GM20000 (cell line): ENCODE data around the gene SCAND1.
"Not testable (repeated sequence)": the region's sequence is repeated elsewhere in the genome, so short reads cannot be mapped to it uniquely, and the experiment has no call there.

Source experiments
- DNase-seq: peaks from one replicate; pipeline ENCODE4 v3.0.0; 2012; ENCODE audit warnings: low spot score
- CTCF ChIP-seq: IDR thresholded peaks from 2 replicates; pipeline ENCODE4 v1.5.1; 2012; ENCODE audit warnings: mild to moderate bottlenecking, control low read depth; ENCODE audit errors: extremely low read depth, missing control alignments

SCAND1 gene

GRCh38 chr20:35974256-35974655 is 20.0 kb upstream of the SCAND1 start:
- TF ChIP-seq CTCF = no peak
- DNase-seq = no peak

DNA sequence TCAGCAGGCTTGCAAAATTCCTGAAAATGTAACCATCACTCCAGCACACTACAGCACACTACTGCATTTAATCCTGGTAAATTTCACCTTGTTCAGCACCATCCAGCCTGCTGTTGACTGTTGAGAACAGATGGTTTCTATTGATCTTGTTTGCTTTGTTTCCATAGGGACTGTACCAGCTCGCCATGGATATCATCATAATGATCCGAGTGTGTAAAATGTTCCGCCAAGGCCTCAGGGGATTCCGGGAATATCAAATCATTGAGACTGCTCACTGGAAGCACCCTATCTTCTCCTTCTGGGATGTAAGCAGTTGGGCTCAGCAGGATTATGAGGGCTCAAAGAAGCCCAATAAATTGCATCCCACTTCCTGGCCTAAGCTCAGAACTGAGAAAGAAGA is 18.2 kb upstream of the SCAND1 start:
- DNase-seq = no peak
- TF ChIP-seq CTCF = no peak

GRCh38 chr20:35971981-35972380 is 17.7 kb upstream of the SCAND1 start:
- no peak for TF ChIP-seq CTCF
- DNase-seq = no peak

GRCh38 chr20:35968930-35969329 is 14.6 kb upstream of the SCAND1 start:
- no peak for DNase-seq
- TF ChIP-seq CTCF = no peak

GRCh38 chr20:35967979-35968640 is 13.8 kb upstream of the SCAND1 start, which contains the start of gene CNBD2:
CNBD2 (plus strand) TSS chr20:35968590; CDS start chr20:35968763, 173 bp downstream.
- no peak for TF ChIP-seq CTCF
- no peak for DNase-seq

DNA sequence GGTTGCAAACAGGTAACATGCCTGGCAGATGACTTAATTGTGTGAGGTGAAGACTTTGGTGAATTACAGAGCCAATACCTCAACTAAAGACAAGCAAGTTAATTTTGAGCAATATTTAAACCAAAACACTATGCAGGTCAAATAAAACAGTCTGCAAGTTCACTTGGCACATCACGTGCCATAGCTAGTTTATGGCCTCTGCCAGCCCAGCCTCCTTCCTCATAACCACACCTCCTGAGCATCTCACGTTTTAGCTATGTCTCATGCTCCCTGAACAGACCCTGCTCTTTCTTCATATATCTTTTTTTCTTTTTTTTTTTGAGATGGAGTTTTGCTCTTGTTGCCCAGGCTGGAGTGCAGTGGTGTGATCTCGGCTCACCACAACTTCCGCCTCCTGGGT is 9.6 kb upstream of the SCAND1 start:
- no peak for TF ChIP-seq CTCF

GRCh38 chr20:35959291-35959690 is 5.0 kb upstream of the SCAND1 start:
- DNase-seq = not testable (repeated sequence)

More for the DNA sequence above, 9.6 kb upstream of the SCAND1 start:
- DNase-seq = no peak

DNA sequence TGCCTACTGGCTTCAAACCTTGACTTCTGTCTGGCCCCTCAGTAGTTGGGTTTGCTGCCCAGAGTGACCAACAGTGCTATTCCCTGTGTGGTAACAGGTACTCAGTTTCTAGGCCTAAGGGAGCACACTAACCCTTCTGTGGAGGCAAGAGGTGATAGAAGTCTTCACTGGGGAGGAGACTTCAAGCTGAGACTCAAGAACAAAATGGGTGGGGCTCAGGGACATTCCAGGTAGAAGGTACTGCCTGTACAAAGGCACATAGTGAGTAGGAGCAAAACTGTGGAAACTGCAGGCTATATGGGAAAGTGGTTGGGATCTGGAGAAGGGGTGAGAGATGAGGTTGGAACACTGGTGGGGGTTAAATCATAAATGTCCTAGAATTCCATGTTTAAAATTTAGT is 2.3 kb upstream of the SCAND1 start:
- TF ChIP-seq CTCF = no peak
- DNase-seq = no peak
